ENCODE results near the gene C10orf143. TPM values are rescaled to one million over a fixed set of nuclear protein-coding genes. Genes with fewer than 3 reads are reported as not detected.

Gene C10orf143
- total and polyA plus RNA-seq, 2 experiments from 2014 or later: 0.21 to 3.7 TPM

GRCh38 chr10:130038019-130038555 lies 72.5 kb downstream of the C10orf143 start:
- Histone ChIP-seq H3K4me1 (ENCODE audit: insufficient read depth) (peaks cover 9% of the 10 kb centered on the region), H3K36me3 (ENCODE audit: insufficient read depth) (no peaks in the 10 kb centered on the region), H3F3A (replicated peaks; ENCODE audit: low read depth) (no peaks in the 10 kb centered on the region), H3K4me3 (no peak overlapping the region), H3K79me2 (replicated peaks; ENCODE audit: insufficient read depth) (no peaks in the 10 kb centered on the region), H3K27ac (ENCODE audit: low read depth) (no peak overlapping the region), H3K4me2 (no peak overlapping the region), H3K27me3 (ENCODE audit: insufficient read depth) (no peaks in the 10 kb centered on the region), H4K20me1 (replicated peaks; ENCODE audit: insufficient read depth) (no peaks in the 10 kb centered on the region), H2AFZ (no peak overlapping the region; the same call in 1 of the 2 replicates), H3K9me2 (ENCODE audit: insufficient read depth) (no peaks in the 10 kb centered on the region)
- TF ChIP-seq POLR2AphosphoS5 (IDR thresholded peaks at IDR 0.05; ENCODE audit: low read depth): no peak
- Mint-ChIP-seq H3K4me3 (no peak overlapping the region), H3K9me3 (no peaks in the 10 kb centered on the region), H3K27me3 (ENCODE audit: insufficient read depth, low read depth, poor library complexity) (peaks cover under 1% of the 10 kb centered on the region), H3K27ac (no peak overlapping the region), H3K36me3 (ENCODE audit: low read depth) (no peaks in the 10 kb centered on the region), H3K4me1 (peaks cover 8% of the 10 kb centered on the region)
- ATAC-seq (no peak), DNase-seq (ENCODE audit: low spot score) (no peak)

- no peak overlapping the region for H3K4me3 ChIP-seq
- Mint-ChIP-seq H3K36me3 (ENCODE audit: low read depth) (no peaks in the 10 kb centered on the region), H3K4me3 (no peak overlapping the region), H3K9me3 (no peaks in the 10 kb centered on the region; the same call in 2 of the 3 replicates), H3K27me3 (ENCODE audit: insufficient read depth, low read depth, poor library complexity) (no peaks in the 10 kb centered on the region), H3K27ac (no peak overlapping the region), H3K4me1 (no peaks in the 10 kb centered on the region)
- H3K27me3 ChIP-seq (ENCODE audit: insufficient read depth): no peaks in the 10 kb centered on the region
- ATAC-seq (no peak), DNase-seq (ENCODE audit: low spot score) (no peak)
- H3K9me2 ChIP-seq (ENCODE audit: insufficient read depth): no peaks in the 10 kb centered on the region
- H4K20me1 ChIP-seq (replicated peaks; ENCODE audit: insufficient read depth): no peaks in the 10 kb centered on the region
- H3K27ac ChIP-seq (ENCODE audit: low read depth): no peak overlapping the region
- H3K4me2 ChIP-seq: no peak overlapping the region
- no peaks in the 10 kb centered on the region for H3K4me1 ChIP-seq (ENCODE audit: insufficient read depth)
- no peaks in the 10 kb centered on the region for H3K79me2 ChIP-seq (replicated peaks; ENCODE audit: insufficient read depth)
- TF ChIP-seq POLR2AphosphoS5 (IDR thresholded peaks at IDR 0.05; ENCODE audit: low read depth) (no peak), NANOG (IDR thresholded peaks at IDR 0.05; ENCODE audit: borderline replicate concordance) (no peak)
- no peaks in the 10 kb centered on the region for H3F3A ChIP-seq (replicated peaks; ENCODE audit: low read depth)
- no peaks in the 10 kb centered on the region for H3K36me3 ChIP-seq (ENCODE audit: insufficient read depth)
- no peak overlapping the region for H2AFZ ChIP-seq
Measured at GRCh38 chr10:130037169-130037661, 73.4 kb downstream of the C10orf143 start.

DNA sequence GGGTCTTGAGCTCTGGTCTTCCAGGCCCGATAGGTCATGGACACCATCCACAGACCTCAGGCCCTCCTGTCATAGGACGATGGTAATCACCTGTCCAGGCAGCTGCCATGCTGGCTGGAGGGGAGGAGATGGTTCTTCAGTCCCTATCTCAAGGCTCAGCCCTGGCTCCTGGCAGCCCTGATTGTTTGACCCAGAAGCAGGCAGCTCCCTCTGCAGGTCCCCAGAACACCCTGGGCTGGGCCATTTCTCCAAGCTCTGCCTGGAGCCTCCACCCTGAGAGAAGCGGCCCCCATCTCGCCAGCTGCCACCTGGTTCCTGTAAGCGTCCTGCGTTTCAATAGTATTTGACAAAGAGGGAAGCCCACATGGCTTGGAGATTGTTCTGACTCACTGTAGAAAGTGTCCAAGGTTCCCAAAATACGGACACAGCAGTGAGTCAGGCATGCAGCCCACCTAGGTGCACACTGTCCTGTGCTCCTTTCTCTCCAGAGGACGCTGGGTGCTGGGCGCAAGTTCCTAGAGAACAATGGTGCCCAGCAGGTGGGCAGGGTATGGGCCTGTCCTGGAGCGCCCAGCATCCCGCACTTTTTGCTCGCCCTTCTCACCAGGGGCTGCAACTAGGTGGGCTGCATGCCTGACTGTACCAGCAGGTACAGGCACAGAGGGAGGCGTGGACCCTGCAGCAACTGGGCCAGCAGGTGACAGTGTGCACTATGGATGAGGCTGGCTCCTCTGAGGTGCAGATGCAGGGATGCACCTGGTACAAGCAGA lies 74.1 kb downstream of the C10orf143 start:
- Mint-ChIP-seq H3K27ac (no peak overlapping the region), H3K9me3 (no peaks in the 10 kb centered on the region; the same call in 2 of the 3 replicates), H3K4me1 (no peaks in the 10 kb centered on the region), H3K27me3 (ENCODE audit: insufficient read depth, low read depth, poor library complexity) (no peaks in the 10 kb centered on the region), H3K4me3 (no peak overlapping the region), H3K36me3 (ENCODE audit: low read depth) (no peaks in the 10 kb centered on the region)
- H3K27me3 ChIP-seq (ENCODE audit: insufficient read depth): no peaks in the 10 kb centered on the region
- H3K27ac ChIP-seq (ENCODE audit: low read depth): no peak overlapping the region
- H3K79me2 ChIP-seq (replicated peaks; ENCODE audit: insufficient read depth): no peaks in the 10 kb centered on the region
- ATAC-seq (peak; percentile 61), DNase-seq (ENCODE audit: low spot score) (no peak)
- no peaks in the 10 kb centered on the region for H3K9me2 ChIP-seq (ENCODE audit: insufficient read depth)
- H3K36me3 ChIP-seq (ENCODE audit: insufficient read depth): no peaks in the 10 kb centered on the region
- no peak overlapping the region for H2AFZ ChIP-seq
- no peaks in the 10 kb centered on the region for H3K4me1 ChIP-seq (ENCODE audit: insufficient read depth)
- no peaks in the 10 kb centered on the region for H3F3A ChIP-seq (replicated peaks; ENCODE audit: low read depth)
- no peak overlapping the region for H3K4me2 ChIP-seq
- no peaks in the 10 kb centered on the region for H4K20me1 ChIP-seq (replicated peaks; ENCODE audit: insufficient read depth)
- H3K4me3 ChIP-seq: no peak overlapping the region
- TF ChIP-seq, protein P1, sequence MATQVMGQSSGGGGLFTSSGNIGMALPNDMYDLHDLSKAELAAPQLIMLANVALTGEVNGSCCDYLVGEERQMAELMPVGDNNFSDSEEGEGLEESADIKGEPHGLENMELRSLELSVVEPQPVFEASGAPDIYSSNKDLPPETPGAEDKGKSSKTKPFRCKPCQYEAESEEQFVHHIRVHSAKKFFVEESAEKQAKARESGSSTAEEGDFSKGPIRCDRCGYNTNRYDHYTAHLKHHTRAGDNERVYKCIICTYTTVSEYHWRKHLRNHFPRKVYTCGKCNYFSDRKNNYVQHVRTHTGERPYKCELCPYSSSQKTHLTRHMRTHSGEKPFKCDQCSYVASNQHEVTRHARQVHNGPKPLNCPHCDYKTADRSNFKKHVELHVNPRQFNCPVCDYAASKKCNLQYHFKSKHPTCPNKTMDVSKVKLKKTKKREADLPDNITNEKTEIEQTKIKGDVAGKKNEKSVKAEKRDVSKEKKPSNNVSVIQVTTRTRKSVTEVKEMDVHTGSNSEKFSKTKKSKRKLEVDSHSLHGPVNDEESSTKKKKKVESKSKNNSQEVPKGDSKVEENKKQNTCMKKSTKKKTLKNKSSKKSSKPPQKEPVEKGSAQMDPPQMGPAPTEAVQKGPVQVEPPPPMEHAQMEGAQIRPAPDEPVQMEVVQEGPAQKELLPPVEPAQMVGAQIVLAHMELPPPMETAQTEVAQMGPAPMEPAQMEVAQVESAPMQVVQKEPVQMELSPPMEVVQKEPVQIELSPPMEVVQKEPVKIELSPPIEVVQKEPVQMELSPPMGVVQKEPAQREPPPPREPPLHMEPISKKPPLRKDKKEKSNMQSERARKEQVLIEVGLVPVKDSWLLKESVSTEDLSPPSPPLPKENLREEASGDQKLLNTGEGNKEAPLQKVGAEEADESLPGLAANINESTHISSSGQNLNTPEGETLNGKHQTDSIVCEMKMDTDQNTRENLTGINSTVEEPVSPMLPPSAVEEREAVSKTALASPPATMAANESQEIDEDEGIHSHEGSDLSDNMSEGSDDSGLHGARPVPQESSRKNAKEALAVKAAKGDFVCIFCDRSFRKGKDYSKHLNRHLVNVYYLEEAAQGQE (IDR thresholded peaks at IDR 0.05; ENCODE audit: unreplicated experiment): no peak
- TF ChIP-seq, protein P2, sequence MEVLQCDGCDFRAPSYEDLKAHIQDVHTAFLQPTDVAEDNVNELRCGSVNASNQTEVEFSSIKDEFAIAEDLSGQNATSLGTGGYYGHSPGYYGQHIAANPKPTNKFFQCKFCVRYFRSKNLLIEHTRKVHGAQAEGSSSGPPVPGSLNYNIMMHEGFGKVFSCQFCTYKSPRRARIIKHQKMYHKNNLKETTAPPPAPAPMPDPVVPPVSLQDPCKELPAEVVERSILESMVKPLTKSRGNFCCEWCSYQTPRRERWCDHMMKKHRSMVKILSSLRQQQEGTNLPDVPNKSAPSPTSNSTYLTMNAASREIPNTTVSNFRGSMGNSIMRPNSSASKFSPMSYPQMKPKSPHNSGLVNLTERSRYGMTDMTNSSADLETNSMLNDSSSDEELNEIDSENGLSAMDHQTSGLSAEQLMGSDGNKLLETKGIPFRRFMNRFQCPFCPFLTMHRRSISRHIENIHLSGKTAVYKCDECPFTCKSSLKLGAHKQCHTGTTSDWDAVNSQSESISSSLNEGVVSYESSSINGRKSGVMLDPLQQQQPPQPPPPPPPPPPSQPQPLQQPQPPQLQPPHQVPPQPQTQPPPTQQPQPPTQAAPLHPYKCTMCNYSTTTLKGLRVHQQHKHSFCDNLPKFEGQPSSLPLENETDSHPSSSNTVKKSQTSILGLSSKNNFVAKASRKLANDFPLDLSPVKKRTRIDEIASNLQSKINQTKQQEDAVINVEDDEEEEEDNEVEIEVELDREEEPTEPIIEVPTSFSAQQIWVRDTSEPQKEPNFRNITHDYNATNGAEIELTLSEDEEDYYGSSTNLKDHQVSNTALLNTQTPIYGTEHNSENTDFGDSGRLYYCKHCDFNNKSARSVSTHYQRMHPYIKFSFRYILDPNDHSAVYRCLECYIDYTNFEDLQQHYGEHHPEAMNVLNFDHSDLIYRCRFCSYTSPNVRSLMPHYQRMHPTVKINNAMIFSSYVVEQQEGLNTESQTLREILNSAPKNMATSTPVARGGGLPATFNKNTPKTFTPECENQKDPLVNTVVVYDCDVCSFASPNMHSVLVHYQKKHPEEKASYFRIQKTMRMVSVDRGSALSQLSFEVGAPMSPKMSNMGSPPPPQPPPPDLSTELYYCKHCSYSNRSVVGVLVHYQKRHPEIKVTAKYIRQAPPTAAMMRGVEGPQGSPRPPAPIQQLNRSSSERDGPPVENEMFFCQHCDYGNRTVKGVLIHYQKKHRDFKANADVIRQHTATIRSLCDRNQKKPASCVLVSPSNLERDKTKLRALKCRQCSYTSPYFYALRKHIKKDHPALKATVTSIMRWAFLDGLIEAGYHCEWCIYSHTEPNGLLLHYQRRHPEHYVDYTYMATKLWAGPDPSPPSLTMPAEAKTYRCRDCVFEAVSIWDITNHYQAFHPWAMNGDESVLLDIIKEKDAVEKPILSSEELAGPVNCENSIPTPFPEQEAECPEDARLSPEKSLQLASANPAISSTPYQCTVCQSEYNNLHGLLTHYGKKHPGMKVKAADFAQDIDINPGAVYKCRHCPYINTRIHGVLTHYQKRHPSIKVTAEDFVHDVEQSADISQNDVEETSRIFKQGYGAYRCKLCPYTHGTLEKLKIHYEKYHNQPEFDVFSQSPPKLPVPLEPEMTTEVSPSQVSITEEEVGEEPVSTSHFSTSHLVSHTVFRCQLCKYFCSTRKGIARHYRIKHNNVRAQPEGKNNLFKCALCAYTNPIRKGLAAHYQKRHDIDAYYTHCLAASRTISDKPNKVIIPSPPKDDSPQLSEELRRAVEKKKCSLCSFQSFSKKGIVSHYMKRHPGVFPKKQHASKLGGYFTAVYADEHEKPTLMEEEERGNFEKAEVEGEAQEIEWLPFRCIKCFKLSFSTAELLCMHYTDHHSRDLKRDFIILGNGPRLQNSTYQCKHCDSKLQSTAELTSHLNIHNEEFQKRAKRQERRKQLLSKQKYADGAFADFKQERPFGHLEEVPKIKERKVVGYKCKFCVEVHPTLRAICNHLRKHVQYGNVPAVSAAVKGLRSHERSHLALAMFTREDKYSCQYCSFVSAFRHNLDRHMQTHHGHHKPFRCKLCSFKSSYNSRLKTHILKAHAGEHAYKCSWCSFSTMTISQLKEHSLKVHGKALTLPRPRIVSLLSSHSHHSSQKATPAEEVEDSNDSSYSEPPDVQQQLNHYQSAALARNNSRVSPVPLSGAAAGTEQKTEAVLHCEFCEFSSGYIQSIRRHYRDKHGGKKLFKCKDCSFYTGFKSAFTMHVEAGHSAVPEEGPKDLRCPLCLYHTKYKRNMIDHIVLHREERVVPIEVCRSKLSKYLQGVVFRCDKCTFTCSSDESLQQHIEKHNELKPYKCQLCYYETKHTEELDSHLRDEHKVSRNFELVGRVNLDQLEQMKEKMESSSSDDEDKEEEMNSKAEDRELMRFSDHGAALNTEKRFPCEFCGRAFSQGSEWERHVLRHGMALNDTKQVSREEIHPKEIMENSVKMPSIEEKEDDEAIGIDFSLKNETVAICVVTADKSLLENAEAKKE (CRISPR knock-in tag; IDR thresholded peaks at IDR 0.05): no peak

Data from GM23338 (cell line).